Activated CD8-positive, alpha-beta memory T cell treated with anti-CD3 and anti-CD28 coated beads, Interleukin-2, amount 50 U/mL, for 24 hours (primary cell): ENCODE data around the gene MINPP1.

Experiments
- DNase-seq: peaks from one replicate; pipeline ENCODE4 v3.0.0-alpha.2; 2020; ENCODE audit errors: extremely low read depth

Gene MINPP1

GRCh38 chr10:87519582-87519981 lies 14.9 kb downstream of the MINPP1 start:
- no peak for DNase-seq

DNA sequence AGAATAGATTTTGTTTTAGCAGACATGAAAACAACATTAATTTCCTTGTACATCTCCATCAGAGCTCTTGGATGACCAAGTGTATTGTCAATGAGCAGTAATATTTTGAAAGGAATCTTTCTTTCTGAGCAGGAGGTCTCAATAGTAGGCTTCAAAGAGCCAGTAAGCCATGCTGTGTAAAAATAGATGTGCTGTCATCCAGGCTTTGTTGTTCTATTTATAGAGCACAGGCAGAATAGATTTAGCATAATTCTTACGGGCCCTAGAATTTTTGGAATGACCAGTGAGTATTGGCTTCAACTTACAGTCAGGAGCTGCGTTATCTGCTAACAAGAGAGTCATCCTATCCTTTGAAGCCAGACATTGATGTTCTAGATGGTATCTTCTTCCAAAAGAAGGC lies 19.0 kb downstream of the MINPP1 start:
- no peak for DNase-seq

- DNase-seq, result no peak
Measured at GRCh38 chr10:87524296-87524695, 19.6 kb downstream of the MINPP1 start.

- no peak for DNase-seq
Measured at GRCh38 chr10:87531908-87532622, 27.4 kb downstream of the MINPP1 start.

DNA sequence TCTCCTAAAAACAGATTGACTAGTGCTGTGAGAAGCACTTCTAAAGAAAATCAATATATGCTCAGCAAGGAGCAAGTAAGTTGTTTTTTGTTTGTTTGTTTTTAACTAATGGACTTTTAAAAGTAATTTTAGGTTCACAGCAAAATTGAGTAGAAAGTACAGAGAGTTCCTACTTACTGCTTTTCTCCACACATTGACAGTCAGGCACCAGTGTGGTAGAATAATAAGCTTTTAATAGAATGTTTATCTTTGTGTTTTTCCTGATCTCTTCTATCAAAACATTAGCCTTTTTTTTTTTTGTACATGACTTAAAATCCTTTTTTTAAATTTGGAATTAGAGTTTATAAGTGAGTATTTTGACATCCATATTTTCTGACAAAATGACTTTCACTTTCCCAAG lies 28.0 kb downstream of the MINPP1 start:
- no peak for DNase-seq

DNA sequence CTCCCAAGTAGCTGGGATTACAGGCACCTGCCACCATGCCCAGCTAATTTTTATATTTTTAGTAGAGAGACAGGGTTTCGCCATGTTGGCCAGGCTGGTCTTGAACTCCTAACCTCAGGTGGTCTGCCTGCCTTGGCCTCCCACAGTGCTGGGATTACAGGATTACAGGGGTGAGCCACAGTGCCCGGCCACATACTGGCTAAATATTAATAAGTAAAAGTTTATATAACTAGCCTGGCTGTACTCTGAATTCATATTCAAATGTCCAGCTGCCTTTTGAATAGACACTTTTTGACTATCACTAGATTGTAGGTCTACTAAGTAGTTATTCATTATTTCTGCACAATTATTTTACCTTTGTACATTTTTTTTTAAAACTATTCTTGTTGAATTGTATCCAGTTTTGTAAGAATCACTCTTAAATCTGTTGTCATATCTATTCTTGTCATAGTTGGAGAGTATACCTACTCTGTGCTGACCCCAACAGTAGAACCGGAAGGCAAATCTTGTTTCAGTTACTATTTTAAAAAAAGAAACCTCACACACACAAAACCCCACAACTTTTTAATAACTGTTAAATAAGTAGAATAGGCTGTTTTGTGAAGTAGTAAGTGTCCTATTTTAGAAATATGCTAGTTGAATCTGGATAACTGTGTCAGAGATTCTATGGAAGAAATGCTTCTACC lies 29.6 kb downstream of the MINPP1 start:
- no peak for DNase-seq

- no peak for DNase-seq
Measured at GRCh38 chr10:87538092-87539015, 33.7 kb downstream of the MINPP1 start.

- no peak for DNase-seq
Measured at GRCh38 chr10:87541114-87541513, 36.4 kb downstream of the MINPP1 start.

GRCh38 chr10:87544721-87545120 lies 40.0 kb downstream of the MINPP1 start:
- no peak for DNase-seq

DNA sequence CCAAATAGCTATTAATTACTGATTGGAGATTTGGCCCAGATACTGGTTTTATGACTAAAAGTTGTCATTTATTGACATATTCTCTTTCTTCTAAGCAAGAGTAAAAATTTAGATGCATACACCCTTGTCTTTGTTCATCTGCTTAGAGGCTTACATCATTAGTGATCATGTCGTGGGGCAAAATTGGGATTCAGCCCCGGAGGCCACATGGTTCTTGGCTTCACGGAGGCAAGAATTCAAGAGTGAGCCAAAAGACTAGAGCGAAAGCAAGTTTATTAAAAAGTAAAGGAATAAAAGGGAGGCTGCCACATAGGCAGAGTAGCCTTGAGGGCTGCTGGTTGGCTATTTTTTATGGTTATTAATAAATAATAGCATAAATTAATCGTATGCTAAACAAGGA lies 41.1 kb downstream of the MINPP1 start:
- DNase-seq, result no peak

GRCh38 chr10:87546210-87546609 lies 41.5 kb downstream of the MINPP1 start:
- no peak for DNase-seq

DNA sequence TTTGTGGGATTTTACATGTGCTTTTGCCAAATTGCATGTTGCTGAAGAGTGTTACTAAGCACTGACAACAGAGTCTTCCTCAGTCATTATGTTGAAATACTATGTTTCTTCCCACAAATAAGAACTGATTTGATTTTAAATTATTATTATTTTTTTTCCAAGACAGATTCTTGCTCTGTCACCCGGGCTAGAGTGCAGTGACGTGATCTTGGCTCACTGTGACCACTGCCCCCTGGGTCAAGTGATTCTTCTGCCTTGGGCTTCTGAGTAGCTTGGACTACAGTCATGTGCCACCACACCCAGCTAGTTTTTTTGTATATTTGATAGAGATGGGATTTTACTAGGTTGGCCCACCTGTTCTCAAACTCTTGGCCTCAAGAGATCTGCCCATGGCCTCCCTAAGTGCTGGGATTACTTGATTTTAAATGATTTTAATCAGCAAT lies 42.3 kb downstream of the MINPP1 start:
- no peak for DNase-seq

GRCh38 chr10:87547734-87548311 lies 43.1 kb downstream of the MINPP1 start:
- DNase-seq, result no peak

DNA sequence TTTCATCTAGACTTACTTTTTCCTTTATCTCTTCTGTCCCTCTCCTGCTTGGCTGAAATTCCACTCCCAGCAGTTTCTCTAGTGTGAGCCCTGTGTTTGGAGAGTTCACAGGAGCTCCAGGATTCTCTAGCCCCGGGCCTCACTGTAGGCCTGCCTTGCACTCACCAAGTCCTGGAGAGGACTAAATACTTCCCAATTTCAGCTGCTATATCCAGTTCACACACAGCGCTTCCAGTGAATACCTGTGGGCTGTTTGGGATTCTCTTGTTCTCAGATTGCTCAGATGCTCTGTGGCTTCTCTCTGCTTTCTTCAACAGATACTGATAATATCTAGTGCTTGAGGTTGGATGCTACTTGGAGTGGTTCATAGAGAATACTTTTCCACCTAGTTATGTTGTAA lies 46.0 kb downstream of the MINPP1 start:
- no peak for DNase-seq

- no peak for DNase-seq
Measured at GRCh38 chr10:87551326-87551725, 46.6 kb downstream of the MINPP1 start.

DNA sequence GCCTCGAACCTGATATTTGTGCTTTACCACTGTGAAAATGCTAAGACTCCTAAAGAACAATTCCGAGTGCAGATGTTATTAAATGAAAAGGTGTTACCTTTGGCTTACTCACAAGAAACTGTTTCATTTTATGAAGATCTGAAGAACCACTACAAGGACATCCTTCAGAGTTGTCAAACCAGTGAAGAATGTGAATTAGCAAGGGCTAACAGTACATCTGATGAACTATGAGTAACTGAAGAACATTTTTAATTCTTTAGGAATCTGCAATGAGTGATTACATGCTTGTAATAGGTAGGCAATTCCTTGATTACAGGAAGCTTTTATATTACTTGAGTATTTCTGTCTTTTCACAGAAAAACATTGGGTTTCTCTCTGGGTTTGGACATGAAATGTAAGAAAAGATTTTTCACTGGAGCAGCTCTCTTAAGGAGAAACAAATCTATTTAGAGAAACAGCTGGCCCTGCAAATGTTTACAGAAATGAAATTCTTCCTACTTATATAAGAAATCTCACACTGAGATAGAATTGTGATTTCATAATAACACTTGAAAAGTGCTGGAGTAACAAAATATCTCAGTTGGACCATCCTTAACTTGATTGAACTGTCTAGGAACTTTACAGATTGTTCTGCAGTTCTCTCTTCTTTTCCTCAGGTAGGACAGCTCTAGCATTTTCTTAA lies 47.7 kb downstream of the MINPP1 start:
- DNase-seq, result no peak

DNA sequence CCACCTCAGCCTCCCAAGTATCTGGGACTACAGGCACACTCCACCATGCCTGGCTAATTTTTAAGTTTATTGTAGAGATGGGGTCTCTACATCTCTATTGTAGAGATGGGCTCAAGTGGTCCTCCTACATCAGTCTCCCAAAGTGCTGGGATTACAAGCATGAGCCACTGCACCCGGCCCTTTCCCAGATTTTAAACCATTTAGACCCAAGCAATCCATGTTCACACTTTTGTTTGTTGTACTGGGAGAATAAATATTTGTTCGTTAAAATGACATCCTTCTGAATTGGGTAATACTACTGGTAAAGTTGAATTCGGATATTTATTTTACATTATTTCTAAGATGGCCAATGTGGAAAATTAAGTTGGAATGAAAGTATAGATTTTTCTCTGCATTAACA lies 52.7 kb downstream of the MINPP1 start:
- no peak for DNase-seq

DNA sequence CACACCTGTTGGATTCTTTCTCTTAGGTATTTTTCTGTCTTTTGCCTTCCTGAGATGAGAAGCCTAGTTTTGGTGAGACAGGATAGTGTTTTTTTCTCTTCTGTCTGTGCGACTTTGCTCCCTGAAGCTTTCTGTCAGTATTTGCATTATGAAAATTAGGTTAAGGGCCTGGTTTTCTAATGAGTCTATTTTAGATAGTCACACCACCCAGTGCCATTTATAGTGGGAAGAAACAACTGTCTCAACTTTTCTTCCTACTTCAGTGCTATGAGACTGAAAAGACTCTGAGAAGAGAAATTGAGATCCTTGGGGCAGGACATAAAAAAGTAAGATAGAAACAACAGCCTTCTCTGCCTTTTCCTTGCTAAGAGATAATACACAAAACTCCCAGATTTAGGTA lies 53.6 kb downstream of the MINPP1 start:
- no peak for DNase-seq

GRCh38 chr10:87559392-87559791 lies 54.7 kb downstream of the MINPP1 start:
- no peak for DNase-seq

- DNase-seq, result no peak
Measured at GRCh38 chr10:87560495-87561129, 55.9 kb downstream of the MINPP1 start.

- DNase-seq, result no peak
Measured at GRCh38 chr10:87562750-87563149, 58.1 kb downstream of the MINPP1 start.
